ENCODE data around the gene ECEL1.

GRCh38 chr2:232525791-232526371, 38.2 kb upstream of the ECEL1 start, which contains the start of gene CHRND:
- no peak for TF ChIP-seq CTCF (IDR thresholded peaks at IDR 0.05)
- TF ChIP-seq ZNF232 (CRISPR knock-in tag; IDR thresholded peaks at IDR 0.05), result no peak
- TF ChIP-seq ZNF138 (CRISPR knock-in tag; conservative IDR thresholded peaks at IDR 0.05), result no peak
- no peak for TF ChIP-seq NR3C1 (CRISPR knock-in tag; conservative IDR thresholded peaks at IDR 0.05; ENCODE audit: low read depth)
- TF ChIP-seq ATF3 (CRISPR knock-in tag; conservative IDR thresholded peaks at IDR 0.05), result no peak
- TF ChIP-seq HMGXB4 (CRISPR knock-in tag; IDR thresholded peaks at IDR 0.05), result no peak
- no peak for TF ChIP-seq ELF4 (CRISPR knock-in tag; IDR thresholded peaks at IDR 0.05; ENCODE audit: low read depth)
- no peak for TF ChIP-seq MAX (CRISPR knock-in tag; IDR thresholded peaks at IDR 0.05)
- no peak for TF ChIP-seq CREM (CRISPR knock-in tag; IDR thresholded peaks at IDR 0.05)
- TF ChIP-seq NR2C2 (CRISPR knock-in tag; IDR thresholded peaks at IDR 0.05), result no peak
- TF ChIP-seq SMAD4 (CRISPR knock-in tag; IDR thresholded peaks at IDR 0.05), result no peak
- no peak for TF ChIP-seq STAT6 (CRISPR knock-in tag; conservative IDR thresholded peaks at IDR 0.05; ENCODE audit: low read depth)
